Keratinocyte (primary cell): ENCODE results near the gene ASIC1. TPM values are rescaled to one million over a fixed set of nuclear protein-coding genes. Genes with fewer than 3 reads are reported as not detected.

Source experiments
- DNase-seq: peaks from one replicate; pipeline ENCODE4 v3.0.0-alpha.2; 2011; ENCODE audit warnings: low read depth, missing footprints, low spot score
- FAIRE-seq: peaks from 2 replicates; lab custom pipeline; 2011; peaks lifted over from hg19 to GRCh38; lab: Jason Lieb, UNC
- H2AFZ ChIP-seq: 2 replicates; pipeline ENCODE4 v1.6.0; 2012; ENCODE audit warnings: low read length, control low read depth, inconsistent platforms; ENCODE audit not compliant: control insufficient read depth
- H3K27ac ChIP-seq: 2 replicates; pipeline ENCODE4 v1.5.1; 2011; ENCODE audit warnings: low read length; ENCODE audit not compliant: control insufficient read depth, insufficient read depth
- H3K27me3 ChIP-seq: 3 replicates; pipeline ENCODE4 v1.6.0; 2011; ENCODE audit warnings: low read length; ENCODE audit not compliant: control insufficient read depth, insufficient read depth; ENCODE audit errors: extremely low read depth
- H3K36me3 ChIP-seq, 2 experiments: 2 replicates in 1 of 2; 3 replicates in 1 of 2; pipeline ENCODE4 v1.5.1; 2011; ENCODE audit warnings: low read length in 2 of 2, mild to moderate bottlenecking in 1 of 2; ENCODE audit not compliant: control insufficient read depth in 2 of 2, insufficient read depth in 2 of 2; ENCODE audit errors: extremely low read depth in 1 of 2
- H3K4me1 ChIP-seq: 3 replicates; pipeline ENCODE4 v1.5.1; 2011; ENCODE audit warnings: low read length; ENCODE audit not compliant: control insufficient read depth, insufficient read depth; ENCODE audit errors: extremely low read depth
- H3K4me2 ChIP-seq: 3 replicates; pipeline ENCODE4 v1.6.0; 2011; ENCODE audit warnings: low read depth, low read length; ENCODE audit not compliant: control insufficient read depth, insufficient read depth; ENCODE audit errors: extremely low read depth
- H3K4me3 ChIP-seq, 3 experiments: fragments of 200-600 bp in 1 of 3; sonication (generic) in 1 of 3; 2 replicates in 2 of 3; 3 replicates in 1 of 3; pipeline ENCODE4 v1.5.1; 2011 to 2016; ENCODE audit warnings: low read length in 3 of 3, mild to moderate bottlenecking in 3 of 3, control low read depth in 2 of 3, inconsistent platforms in 1 of 3, low read depth in 1 of 3, mixed read lengths in 1 of 3, mixed run types in 1 of 3, moderate library complexity in 1 of 3; ENCODE audit not compliant: control insufficient read depth in 2 of 3, insufficient read depth in 2 of 3; ENCODE audit errors: extremely low read depth in 1 of 3
- H3K79me2 ChIP-seq: 2 replicates; pipeline ENCODE4 v1.6.0; 2012; ENCODE audit warnings: low read length; ENCODE audit not compliant: control insufficient read depth, insufficient read depth
- H3K9ac ChIP-seq: 3 replicates; pipeline ENCODE4 v1.6.0; 2011; ENCODE audit warnings: low read length; ENCODE audit not compliant: control insufficient read depth, insufficient read depth; ENCODE audit errors: extremely low read depth
- H3K9me1 ChIP-seq: 3 replicates; pipeline ENCODE4 v1.6.0; 2011; ENCODE audit warnings: low read length; ENCODE audit not compliant: control insufficient read depth, insufficient read depth; ENCODE audit errors: extremely low read depth
- H3K9me3 ChIP-seq: 2 replicates; pipeline ENCODE4 v1.5.1; 2012; ENCODE audit warnings: low read depth, low read length; ENCODE audit not compliant: control insufficient read depth
- H4K20me1 ChIP-seq: 3 replicates; pipeline ENCODE4 v1.6.0; 2011; ENCODE audit warnings: low read length; ENCODE audit not compliant: control insufficient read depth, insufficient read depth; ENCODE audit errors: extremely low read depth
- CTCF ChIP-seq, 3 experiments: IDR thresholded peaks in 1 of 3; conservative IDR thresholded peaks in 1 of 3; optimal IDR thresholded peaks in 1 of 3; 2 replicates in 2 of 3; 3 replicates in 1 of 3; pipeline versions ENCODE3 to v1.5.1; 2011; ENCODE audit warnings: low read length in 3 of 3, mild to moderate bottlenecking in 3 of 3, moderate library complexity in 2 of 3, control low read depth in 1 of 3, inconsistent platforms in 1 of 3; ENCODE audit not compliant: insufficient read depth in 2 of 3; ENCODE audit errors: extremely low read depth in 1 of 3
- EZH2 ChIP-seq: IDR thresholded peaks from one replicate; pipeline ENCODE4 v1.6.1; 2012; ENCODE audit warnings: inconsistent platforms, mild to moderate bottlenecking, low read length, moderate library complexity
- dilution Hi-C: fragments of 300-500 bp; cut with MboI; formaldehyde crosslinking; loops from one replicate; pipeline ENCODE4 v1.7.0; 2020; ENCODE audit warnings: low sequenced_read_pairs; ENCODE audit not compliant: extremely low pct_ligation_motif_present
- polyA plus RNA-seq, 5 experiments: library from polyadenylated mRNA; depleted of rRNA in 3 of 5; stranded (reverse) in 3 of 5; stranded (forward) in 1 of 5; unstranded in 1 of 5; fragments of >200 nt; gene quantifications; 1 replicate in 1 of 5; 2 replicates in 3 of 5; 3 replicates in 1 of 5; pipeline versions ENCODE4 v1.2.1 to v1.2.3, GENCODE V29; 2011 to 2012; ENCODE audit warnings: missing spikeins in 2 of 5, low read depth in 1 of 5, low replicate concordance in 1 of 5

Gene ASIC1
- polyA plus RNA-seq, 1 donor (not counting 4 experiments of a cell fraction or from before 2014, with no cell fraction given) = 5.7 TPM

- H3K4me2 ChIP-seq = no peak overlapping the region
- H3K4me1 ChIP-seq = no peaks in the 10 kb centered on the region
- dilution Hi-C loops = no loop called here
- no peak overlapping the region for H2AFZ ChIP-seq
- H3K79me2 ChIP-seq = peaks cover 76% of the 10 kb centered on the region
- H3K9ac ChIP-seq = no peak overlapping the region
- TF ChIP-seq EZH2 = no peak
- TF ChIP-seq CTCF (optimal IDR thresholded peaks at IDR 0.05 in 1 of 3, IDR thresholded peaks at IDR 0.05 in 1 of 3, conservative IDR thresholded peaks at IDR 0.05 in 1 of 3; ENCODE audit: extremely low read depth in 1 of 3, insufficient read depth in 2 of 3, low read length in 3 of 3) = no peak
- H3K9me3 ChIP-seq = no peaks in the 10 kb centered on the region
- no peak overlapping the region for H3K27ac ChIP-seq
- H3K36me3 ChIP-seq = peaks cover 0 to 21% of the 10 kb centered on the region in 2 experiments
- H3K27me3 ChIP-seq = no peaks in the 10 kb centered on the region
- H4K20me1 ChIP-seq = no peaks in the 10 kb centered on the region
- H3K9me1 ChIP-seq = no peaks in the 10 kb centered on the region
- no peak overlapping the region for H3K4me3 ChIP-seq
- DNase-seq (no peak), FAIRE-seq (no peak)
Measured at GRCh38 chr12:50017641-50018040, 39.8 kb upstream of the ASIC1 start.

- dilution Hi-C loops = no loop called here
- Histone ChIP-seq H3K9me1 (no peaks in the 10 kb centered on the region), H3K4me2 (no peak overlapping the region), H3K4me1 (no peaks in the 10 kb centered on the region), H3K4me3 (no peak overlapping the region), H2AFZ (no peak overlapping the region), H4K20me1 (no peaks in the 10 kb centered on the region), H3K9me3 (no peaks in the 10 kb centered on the region), H3K27me3 (no peaks in the 10 kb centered on the region), H3K9ac (no peak overlapping the region), H3K79me2 (peaks cover 81% of the 10 kb centered on the region), H3K27ac (no peak overlapping the region), H3K36me3 (peaks cover 0 to 25% of the 10 kb centered on the region in 2 experiments)
- no peak for TF ChIP-seq CTCF (optimal IDR thresholded peaks at IDR 0.05 in 1 of 3, IDR thresholded peaks at IDR 0.05 in 1 of 3, conservative IDR thresholded peaks at IDR 0.05 in 1 of 3; ENCODE audit: extremely low read depth in 1 of 3, insufficient read depth in 2 of 3, low read length in 3 of 3)
- TF ChIP-seq EZH2 = no peak
- FAIRE-seq = no peak
- no peak for DNase-seq
Measured at GRCh38 chr12:50018154-50018553, 39.2 kb upstream of the ASIC1 start.
